Dermis microvascular lymphatic vessel endothelial cell (primary cell): ENCODE data around the gene FCRLA. TPM values are rescaled to one million over a fixed set of nuclear protein-coding genes. Genes with fewer than 3 reads are reported as not detected.
A peak's percentile ranks its signal among the peaks of the same experiment; 100 is the strongest.
"Not testable (repeated sequence)": the region's sequence is repeated elsewhere in the genome, so short reads cannot be mapped to it uniquely, and the experiment has no call there.

ENCODE experiments used
- DNase-seq, 2 donors: peaks; one replicate each; pipeline versions ENCODE4 v3.0.0 to v3.0.0-alpha.2; 2010; ENCODE audit warnings: low read depth in 2 of 2
- total RNA-seq: library from RNA; depleted of rRNA; stranded (reverse); fragments of >200 nt; gene quantifications from 2 replicates; pipeline ENCODE4 v1.2.1, GENCODE V29; 2014

The FCRLA gene, protein sequence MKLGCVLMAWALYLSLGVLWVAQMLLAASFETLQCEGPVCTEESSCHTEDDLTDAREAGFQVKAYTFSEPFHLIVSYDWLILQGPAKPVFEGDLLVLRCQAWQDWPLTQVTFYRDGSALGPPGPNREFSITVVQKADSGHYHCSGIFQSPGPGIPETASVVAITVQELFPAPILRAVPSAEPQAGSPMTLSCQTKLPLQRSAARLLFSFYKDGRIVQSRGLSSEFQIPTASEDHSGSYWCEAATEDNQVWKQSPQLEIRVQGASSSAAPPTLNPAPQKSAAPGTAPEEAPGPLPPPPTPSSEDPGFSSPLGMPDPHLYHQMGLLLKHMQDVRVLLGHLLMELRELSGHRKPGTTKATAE
- total RNA-seq = 0.13 TPM in 1 of 2 replicates, not detected in the other

- DNase-seq = peak in 1 of 2 donors; percentile 26
Observed at GRCh38 chr1:161706482-161707347, at the start of gene FCRLA. TSS of gene FCRLA (plus strand) at chr1:161707229. CDS start at chr1:161707265, 36 bp downstream.

DNA sequence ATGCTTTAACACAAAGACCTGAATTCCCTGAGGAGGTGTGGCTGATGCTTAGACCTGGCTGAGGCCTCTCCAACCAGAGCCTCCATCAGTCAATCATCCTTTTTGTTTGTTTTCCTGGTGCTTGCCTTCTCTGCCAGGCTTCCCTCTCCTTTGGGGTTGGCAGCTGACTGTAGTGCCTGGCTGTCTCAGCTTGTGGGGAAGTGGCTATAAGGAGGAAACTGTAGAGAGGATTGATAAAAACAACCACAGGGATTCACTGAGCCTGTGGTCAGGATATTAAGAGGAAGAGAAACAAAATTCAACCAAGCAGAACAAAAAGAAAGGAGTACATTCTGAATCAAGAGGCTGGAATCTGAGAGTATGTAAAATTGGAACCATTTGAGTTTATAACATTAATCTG is 48.5 kb upstream of the FCRLA start:
- not testable (repeated sequence) for DNase-seq

- not testable (repeated sequence) for DNase-seq
Observed at GRCh38 chr1:161661660-161662311, 45.2 kb upstream of the FCRLA start.

- DNase-seq = not testable (repeated sequence)
Observed at GRCh38 chr1:161662684-161663339, 44.2 kb upstream of the FCRLA start, which contains the start of gene FCGR2B. TSS of gene FCGR2B (plus strand) at chr1:161663143. CDS start at chr1:161663242, 99 bp downstream.

DNA sequence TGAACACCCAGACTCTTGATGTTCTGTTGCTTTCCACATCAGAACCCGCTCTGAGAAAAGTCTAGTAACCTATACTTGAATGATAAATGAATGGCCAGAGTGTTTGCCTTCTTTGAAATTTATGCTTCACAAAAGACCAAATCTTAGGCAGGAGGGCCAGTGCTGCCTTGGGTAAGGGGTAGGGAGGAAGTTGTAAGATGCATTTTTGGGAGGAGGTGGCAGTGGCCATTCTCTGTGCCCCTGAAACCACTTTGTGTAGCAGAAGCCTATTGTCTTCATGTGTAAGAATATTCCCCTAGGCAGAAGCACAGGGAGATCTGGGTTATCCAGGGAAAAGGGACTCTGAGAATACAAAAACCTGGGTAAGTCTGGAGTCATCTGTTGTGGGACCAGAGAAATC is 43.5 kb upstream of the FCRLA start:
- DNase-seq = not testable (repeated sequence)

DNA sequence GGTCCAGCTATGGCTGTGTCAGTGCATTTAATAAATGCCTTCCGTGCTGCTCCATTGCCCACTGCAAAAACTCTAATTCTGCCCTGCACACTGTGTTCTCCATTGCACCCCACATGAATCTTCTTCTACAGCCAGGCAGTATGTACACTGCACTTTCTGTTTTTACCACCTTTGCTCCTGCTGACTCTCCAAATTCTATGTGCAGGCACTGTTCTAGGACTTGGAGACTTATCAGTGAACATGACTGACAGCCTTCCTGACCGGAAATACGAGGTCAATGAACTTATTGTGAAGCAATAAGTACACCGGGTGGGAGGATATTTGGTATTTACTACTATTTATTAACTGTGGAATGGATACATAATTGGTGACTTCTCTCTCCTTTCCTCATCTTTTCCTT is 42.3 kb upstream of the FCRLA start:
- DNase-seq = not testable (repeated sequence)

- peak in 1 of 2 donors; percentile 3 for DNase-seq
Observed at GRCh38 chr1:161671045-161672020, 35.7 kb upstream of the FCRLA start.

DNA sequence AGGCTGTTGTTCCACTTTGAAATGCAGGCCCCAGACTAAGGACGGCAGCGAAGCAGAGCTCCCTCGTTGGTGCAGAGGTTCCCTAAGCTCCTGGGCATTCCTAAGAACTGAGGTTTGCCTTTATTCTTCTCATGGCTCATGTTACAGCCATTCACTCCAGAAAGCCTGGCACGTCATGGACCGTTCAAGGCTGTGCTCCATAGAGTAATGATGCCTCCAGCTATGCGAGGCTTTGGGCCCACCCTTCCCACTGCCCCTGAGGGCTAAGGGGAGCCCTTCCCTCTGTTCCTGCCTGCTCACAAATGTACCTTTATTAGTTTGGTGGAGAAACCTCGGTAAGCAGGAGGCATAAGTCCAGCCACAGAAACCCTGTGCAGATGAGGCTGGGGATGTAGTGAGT is 33.6 kb upstream of the FCRLA start:
- DNase-seq = not testable (repeated sequence)

GRCh38 chr1:161674447-161674846 is 32.6 kb upstream of the FCRLA start:
- not testable (repeated sequence) for DNase-seq

DNA sequence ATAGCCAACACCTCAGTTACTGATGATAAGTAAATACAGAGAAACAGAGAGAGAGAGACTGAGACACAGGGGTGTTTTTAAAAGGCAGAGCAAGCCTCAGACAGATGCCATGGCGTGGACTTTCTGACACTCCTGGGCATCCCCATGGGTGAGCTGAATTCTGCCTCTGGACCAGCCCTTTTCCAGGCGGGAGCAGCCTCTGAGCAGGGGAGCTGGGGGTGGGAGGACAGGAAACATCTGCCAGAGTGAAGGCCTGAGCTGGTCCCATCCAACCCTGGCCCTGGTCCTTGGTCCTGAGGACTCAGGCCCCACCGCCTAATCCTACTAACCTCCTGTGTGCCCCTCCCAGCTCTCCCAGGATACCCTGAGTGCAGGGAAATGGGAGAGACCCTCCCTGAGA is 32.1 kb upstream of the FCRLA start:
- not testable (repeated sequence) for DNase-seq

DNA sequence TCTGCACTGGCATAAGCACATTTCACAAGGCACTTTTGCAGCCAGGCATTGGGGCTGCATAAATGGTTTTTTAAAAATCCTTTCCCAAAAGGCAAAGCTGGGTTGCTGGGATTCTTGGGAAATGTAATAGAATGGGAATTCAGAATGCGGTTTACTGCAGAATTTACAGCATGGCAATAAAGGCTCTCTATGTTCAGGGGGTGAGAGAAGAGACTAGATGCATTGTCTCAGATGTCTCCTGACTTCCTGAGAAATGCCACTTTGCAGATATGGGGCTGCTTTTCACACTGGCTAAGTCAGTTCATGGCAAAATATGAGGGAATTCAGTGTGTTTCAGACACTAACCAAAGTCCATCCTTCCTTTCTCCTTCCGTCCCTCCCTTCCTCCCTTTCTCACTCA is 30.6 kb upstream of the FCRLA start:
- DNase-seq = no peak

DNA sequence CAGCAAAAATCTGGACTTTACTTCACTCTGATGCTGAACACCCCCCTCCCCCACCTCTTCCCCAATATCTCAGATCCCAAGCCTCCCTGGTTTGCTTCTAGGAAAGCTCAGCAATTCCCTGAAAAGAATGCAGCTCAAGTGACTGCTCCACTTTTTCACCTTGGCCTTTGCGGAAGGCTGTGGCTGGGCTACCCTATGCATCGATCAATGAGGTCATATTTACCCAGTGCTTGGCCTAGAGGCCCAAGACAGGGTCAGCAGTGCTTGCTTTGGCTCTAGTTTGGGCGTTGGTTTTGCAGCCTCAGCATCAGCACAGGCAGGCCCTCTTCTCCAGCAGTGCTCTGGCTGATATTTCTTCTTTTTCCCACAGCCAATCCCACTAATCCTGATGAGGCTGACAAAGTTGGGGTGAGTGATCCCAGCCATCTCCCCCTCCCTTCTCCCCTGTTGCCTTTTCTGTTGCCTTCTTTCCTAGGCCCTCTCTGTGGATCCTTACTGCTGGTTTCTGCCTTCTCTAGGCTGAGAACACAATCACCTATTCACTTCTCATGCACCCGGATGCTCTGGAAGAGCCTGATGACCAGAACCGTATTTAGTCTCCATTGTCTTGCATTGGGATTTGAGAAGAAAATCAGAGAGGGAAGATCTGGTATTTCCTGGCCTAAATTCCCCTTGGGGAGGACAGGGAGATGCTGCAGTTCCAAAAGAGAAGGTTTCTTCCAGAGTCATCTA is 29.9 kb upstream of the FCRLA start:
- no peak for DNase-seq

GRCh38 chr1:161678500-161678899 is 28.5 kb upstream of the FCRLA start:
- DNase-seq = no peak

GRCh38 chr1:161681879-161682278 is 25.1 kb upstream of the FCRLA start:
- no peak for DNase-seq

GRCh38 chr1:161688946-161689345 is 18.1 kb upstream of the FCRLA start:
- no peak for DNase-seq

GRCh38 chr1:161691846-161692245 is 15.2 kb upstream of the FCRLA start:
- DNase-seq = no peak

DNA sequence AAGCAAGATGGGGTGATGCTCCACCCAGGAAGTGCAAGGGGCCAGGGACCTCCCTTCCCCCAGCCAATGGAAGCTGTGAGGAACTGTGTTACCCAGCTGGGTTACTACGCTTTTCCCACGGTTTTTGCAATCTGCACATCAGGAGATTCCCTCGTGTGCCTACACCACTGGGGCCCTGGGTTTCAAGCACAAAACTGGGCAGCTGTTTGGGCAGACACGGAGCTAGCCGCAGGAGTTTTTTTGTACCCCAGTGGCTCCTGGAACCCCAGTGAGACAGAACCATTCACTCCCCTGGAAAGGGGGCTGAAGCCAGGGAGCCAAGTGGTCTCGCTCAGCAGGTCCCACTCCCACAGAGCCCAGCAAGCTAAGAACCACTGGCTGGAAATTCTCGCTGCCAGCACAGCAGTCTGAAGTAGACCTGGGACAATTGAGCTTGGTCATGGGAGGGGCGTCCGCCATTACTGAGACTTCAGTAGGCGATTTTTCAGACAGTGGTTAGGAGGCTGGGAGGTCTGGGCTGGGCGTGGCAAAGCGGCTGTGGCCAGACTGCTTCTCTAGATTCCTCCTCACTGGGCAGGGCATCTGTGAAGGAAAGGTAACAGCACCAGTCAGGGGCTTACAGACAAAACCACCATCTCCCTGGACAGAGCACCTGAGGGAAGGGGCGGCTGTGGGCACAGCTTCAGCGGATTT is 13.9 kb upstream of the FCRLA start:
- DNase-seq = not testable (repeated sequence)

DNA sequence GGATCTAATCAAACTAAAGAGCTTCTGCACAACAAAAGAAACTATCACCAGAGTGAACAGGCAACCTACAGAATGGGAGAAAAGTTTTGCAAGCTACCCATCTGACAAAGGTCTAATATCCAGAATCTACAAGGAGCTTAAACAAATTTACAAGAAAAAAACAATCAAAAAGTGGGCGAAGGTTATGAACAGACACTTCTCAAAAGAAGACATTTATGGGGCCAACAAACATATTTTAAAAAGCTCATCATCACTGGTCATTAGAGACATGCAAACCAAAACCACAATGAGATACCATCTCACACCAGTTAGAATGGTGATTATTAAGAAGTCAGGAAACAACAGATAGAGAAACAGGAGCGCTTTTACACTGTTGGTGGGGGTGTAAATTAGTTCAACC is 8.7 kb upstream of the FCRLA start:
- DNase-seq = not testable (repeated sequence)

- no peak for DNase-seq
Observed at GRCh38 chr1:161702250-161702649, 4.8 kb upstream of the FCRLA start.
